Fibroblast of the aortic adventitia (primary cell): ENCODE data around the gene LPIN1. TPM values are rescaled to one million over a fixed set of nuclear protein-coding genes. Genes with fewer than 3 reads are reported as not detected.
"Not testable (repeated sequence)": the region's sequence is repeated elsewhere in the genome, so short reads cannot be mapped to it uniquely, and the experiment has no call there.

Experiments used
- DNase-seq: peaks from one replicate; pipeline ENCODE4 v3.0.0-alpha.2; 2010; ENCODE audit warnings: low read depth
- H3K4me3 ChIP-seq: 2 replicates; pipeline ENCODE4 v1.5.1; 2011; ENCODE audit warnings: low read depth, mild to moderate bottlenecking, control low read depth, low read length, moderate library complexity
- total RNA-seq: library from RNA; depleted of rRNA; stranded (reverse); fragments of >200 nt; gene quantifications from 2 replicates; pipeline ENCODE4 v1.2.3, GENCODE V29; 2012; ENCODE audit warnings: low replicate concordance
- TF ChIP-seq, protein P1 (sequence below): IDR thresholded peaks from 2 replicates; pipeline ENCODE4 v1.5.1; 2011; ENCODE audit warnings: mild to moderate bottlenecking, low read length, control low read depth, inconsistent platforms; ENCODE audit not compliant: insufficient read depth

Gene LPIN1
- total RNA-seq, 1 donor, result 50.4 TPM

DNA sequence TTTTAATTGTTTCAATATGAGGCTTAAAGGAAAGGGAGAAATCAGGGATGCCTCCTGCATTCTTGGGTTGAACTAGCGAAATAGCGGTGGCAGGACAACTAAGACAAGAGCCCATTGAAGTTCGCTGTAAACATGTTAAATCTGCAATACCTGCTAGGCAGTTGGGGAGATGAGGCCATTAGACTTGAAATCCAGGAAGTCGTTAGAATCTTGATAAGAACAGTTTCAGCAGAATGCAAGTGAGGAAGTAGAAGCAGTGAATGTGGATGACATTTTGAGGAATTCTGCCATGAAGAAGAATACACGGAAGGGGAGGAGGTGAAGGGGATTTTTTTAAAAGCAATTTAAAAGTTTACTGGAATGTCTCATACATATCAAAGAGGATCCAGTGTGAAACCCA, 109.7 kb downstream of the LPIN1 start:
- TF ChIP-seq, protein P1, sequence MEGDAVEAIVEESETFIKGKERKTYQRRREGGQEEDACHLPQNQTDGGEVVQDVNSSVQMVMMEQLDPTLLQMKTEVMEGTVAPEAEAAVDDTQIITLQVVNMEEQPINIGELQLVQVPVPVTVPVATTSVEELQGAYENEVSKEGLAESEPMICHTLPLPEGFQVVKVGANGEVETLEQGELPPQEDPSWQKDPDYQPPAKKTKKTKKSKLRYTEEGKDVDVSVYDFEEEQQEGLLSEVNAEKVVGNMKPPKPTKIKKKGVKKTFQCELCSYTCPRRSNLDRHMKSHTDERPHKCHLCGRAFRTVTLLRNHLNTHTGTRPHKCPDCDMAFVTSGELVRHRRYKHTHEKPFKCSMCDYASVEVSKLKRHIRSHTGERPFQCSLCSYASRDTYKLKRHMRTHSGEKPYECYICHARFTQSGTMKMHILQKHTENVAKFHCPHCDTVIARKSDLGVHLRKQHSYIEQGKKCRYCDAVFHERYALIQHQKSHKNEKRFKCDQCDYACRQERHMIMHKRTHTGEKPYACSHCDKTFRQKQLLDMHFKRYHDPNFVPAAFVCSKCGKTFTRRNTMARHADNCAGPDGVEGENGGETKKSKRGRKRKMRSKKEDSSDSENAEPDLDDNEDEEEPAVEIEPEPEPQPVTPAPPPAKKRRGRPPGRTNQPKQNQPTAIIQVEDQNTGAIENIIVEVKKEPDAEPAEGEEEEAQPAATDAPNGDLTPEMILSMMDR, result no peak
- DNase-seq, result no peak
- no peak overlapping the region for H3K4me3 ChIP-seq

DNA sequence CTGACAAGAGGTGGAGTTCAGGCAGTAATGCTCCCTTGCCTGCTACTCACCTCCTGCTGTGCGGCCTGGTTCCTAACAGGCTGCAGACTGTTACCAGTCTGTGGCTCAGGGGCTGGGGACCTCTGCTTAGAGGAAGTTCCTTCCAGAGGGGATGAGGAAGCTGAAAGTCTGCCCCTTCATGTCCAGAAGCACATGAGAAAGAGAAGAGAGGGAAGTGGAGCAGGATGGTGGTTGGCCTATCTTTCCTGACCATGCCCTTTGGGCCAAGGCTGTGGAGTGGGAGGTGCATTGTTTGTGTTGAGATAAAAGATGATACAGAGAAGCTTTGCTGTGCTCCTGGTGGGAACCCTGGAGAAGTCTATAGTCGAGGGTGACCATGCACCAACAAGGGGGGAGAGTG, 112.5 kb downstream of the LPIN1 start:
- no peak for DNase-seq
- no peak overlapping the region for H3K4me3 ChIP-seq
- TF ChIP-seq, protein P1, result no peak

DNA sequence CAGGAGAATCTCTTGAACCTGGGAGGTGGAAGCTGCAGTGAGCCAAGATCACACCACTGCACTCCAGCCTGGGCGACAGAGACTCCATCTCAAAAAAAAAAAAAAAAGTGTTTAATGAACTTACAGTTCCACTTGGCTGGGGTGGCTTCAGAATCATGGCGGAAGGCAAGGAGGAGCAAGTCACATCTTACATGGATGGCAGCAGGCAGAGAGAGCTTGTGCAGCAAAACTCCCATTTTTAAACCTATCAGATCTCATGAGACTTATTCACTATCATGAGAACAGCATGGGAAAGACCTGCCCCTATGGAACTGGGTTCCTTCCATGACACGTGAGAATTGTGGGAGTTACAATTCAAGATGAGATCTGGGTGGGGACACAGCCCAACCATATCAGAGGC, 113.5 kb downstream of the LPIN1 start:
- not testable (repeated sequence) for DNase-seq

DNA sequence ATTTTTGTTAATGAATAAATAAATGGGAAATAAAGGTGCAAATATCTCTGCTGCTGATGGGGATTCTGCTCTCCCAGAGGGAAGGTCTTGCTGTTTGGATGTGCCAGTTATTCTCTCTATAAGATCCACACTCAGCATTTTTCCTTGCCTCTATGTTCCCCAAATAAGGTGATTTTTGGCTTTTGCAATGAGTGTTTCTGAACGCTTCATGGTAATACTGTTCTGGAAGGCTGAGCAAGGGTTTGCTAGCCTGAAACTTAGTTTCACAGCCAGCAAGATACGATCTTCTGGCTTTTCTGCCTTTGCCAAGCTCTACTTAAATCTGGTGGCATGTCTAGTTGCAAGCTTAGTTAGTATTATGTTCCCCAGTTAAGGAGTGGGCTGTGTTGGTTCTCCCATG, 114.6 kb downstream of the LPIN1 start:
- TF ChIP-seq, protein P1, result no peak
- no peak for DNase-seq
- no peak overlapping the region for H3K4me3 ChIP-seq

More for the DNA sequence above, 113.5 kb downstream of the LPIN1 start:
- H3K4me3 ChIP-seq, result not testable (repeated sequence)

DNA sequence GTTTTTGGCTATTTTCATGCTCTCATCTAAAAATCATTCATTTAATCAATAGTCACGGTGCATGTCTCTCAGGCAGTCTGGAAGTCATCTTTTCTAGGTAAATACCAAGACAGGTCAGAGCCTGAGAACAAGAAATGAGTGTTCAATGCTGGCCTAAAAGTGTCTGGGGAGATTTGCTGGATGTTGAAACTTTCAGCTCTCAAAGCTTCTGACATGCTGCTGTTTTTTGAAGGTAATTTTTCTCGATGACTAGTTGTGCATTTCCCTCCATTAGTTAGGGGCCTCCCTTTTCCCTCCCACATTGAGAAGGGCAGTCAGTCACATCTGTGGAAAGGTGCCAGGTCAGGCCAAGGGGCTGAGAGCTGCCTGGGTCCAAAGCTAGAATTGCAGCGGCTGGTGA, 115.6 kb downstream of the LPIN1 start:
- TF ChIP-seq, protein P1, result no peak
- H3K4me3 ChIP-seq, result no peak overlapping the region
- no peak for DNase-seq

DNA sequence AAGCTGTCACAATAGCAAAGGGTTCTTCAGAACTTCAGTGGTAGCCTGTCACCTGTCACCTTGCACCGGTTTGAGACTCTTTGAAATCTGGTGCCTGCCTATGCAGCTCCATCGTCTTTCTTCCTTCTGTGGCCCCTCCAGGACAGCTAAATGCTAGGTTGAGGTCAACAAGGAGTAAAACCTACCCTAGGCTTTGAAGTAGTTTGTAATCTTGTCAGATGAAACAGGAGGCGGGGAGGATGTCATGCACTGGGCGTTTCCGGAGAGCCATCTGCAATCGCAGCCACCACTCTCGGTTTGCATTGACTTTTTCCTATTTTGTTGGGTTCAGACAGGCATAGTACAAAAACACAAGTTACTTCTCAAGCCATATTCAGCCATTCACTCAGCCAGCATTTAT, 116.7 kb downstream of the LPIN1 start:
- no peak for DNase-seq
- no peak overlapping the region for H3K4me3 ChIP-seq
- TF ChIP-seq, protein P1, result no peak

DNA sequence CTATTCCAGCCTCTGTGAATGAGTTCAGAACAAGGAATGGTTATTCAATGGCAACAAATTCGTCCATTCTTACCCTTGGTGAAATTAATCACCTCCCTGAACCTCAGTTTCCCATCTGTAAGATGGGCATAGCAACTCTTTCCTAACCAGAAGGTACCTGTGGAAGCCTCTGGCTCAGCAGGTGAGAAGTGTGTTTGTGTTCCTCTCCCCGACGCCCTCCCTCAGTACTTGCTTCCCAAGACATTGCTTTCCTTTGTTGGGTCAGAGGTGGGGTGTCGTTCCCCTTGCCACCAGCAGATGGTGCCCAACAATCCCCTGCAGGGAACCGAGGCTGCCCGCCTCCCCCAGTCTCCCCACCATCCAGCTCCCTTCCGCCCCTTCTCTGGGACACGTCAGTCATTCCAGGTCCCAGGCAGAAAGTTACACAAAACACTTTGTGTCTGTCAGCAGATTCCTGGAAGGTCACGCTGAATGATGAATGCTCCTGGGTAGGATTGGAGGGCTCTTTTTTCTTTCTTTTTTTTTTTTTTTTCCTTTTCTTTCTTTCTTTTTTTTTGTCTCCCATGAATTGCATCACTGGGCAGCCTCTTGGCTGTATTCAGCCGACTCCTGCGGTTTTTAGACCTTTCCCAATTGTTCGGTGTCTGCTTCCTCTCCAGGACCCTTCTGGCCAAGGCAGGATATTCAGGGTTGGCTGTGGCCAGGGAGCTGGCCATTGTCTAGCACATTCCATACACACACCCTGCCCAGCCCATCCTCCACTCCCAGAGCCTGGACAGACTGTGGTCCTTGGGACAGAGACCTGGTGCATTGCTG, 117.3 kb downstream of the LPIN1 start:
- TF ChIP-seq, protein P1, result peak; percentile 99
- H3K4me3 ChIP-seq, result no peak overlapping the region
- peak; percentile 97 for DNase-seq
